DMS 273 (cell line): ENCODE data around the gene CD82.
"Not testable (repeated sequence)": the region's sequence is repeated elsewhere in the genome, so short reads cannot be mapped to it uniquely, and the experiment has no call there.

Experiments
- DNase-seq: peaks from one replicate; lab custom pipeline; 2025; ENCODE audit not compliant: unreplicated experiment; lab: John Stamatoyannopoulos, UW

Gene CD82

DNA sequence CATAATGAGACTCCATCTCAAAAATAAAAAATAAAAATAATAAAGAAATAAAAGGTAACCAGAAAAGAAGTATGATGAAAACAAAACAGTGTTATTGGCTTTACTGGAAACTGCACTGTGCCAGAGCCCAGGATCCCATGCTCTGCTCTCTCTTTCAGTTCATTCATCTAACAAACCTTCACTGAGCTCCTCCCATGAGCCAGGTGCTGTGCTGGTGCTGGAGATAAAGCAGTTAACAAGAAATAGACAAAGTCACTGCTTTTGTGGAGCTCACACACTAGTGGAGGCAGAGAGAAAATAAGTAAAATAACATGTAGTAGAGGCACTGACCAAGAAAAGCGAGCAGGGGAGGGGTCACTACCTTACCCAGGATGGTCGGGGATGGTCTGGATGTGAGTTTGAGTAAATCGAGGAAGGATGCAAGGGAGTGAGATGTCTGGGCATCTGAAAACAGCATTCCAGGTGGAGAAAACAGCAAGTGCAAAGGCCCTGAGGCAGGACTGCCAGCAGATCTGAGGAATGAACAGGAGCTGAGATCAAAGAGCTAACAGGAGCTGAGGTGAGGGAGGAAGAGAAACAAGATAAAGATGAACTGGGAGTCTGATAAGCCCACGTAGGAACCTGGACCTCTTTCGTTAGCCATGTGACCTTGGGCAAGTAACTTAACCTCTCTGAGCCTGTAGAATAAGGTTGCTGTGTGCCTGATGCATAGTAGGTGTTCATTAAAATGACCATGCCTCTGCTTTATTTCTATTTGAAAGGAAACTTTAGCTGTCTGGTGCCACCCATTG lies 31.3 kb upstream of the CD82 start:
- DNase-seq: no peak

DNA sequence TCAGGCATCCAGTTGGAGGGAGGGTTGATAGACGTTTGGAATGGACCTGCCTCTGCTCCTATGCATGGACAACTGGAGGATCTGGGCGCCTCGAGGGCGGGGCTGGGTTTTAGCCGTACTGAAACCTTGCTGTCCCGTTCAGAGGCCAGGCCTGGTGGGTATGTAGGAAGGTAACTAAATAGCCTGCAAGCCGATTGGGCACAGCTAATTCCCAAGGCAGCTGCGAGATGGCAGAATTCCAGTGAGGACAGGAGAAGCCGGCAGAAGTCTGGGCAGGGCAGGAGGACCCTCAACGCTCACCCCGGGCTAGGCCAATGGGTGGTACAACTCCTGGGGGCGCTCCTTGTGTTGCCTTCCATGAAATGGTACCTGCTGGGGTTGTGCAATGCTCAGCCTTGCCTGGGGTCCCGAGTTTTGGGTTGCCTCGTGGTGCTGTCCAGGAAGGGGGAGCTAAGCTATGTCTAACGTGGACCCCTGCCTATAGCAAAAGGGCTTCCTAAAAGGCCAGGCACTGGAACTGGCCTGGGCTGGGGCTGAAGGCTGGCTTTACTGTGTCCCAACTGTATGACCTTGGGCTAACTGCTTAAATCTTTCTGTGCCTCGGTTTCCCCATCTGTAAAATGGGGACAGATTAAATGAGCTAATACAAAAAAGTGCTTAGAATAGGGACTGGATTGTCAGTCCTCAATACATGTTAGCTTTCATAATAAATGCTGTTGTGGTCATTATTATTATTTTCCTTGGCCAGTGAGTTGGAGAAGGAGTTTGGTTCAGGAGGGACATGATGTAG lies 30.1 kb upstream of the CD82 start:
- DNase-seq: no peak

DNA sequence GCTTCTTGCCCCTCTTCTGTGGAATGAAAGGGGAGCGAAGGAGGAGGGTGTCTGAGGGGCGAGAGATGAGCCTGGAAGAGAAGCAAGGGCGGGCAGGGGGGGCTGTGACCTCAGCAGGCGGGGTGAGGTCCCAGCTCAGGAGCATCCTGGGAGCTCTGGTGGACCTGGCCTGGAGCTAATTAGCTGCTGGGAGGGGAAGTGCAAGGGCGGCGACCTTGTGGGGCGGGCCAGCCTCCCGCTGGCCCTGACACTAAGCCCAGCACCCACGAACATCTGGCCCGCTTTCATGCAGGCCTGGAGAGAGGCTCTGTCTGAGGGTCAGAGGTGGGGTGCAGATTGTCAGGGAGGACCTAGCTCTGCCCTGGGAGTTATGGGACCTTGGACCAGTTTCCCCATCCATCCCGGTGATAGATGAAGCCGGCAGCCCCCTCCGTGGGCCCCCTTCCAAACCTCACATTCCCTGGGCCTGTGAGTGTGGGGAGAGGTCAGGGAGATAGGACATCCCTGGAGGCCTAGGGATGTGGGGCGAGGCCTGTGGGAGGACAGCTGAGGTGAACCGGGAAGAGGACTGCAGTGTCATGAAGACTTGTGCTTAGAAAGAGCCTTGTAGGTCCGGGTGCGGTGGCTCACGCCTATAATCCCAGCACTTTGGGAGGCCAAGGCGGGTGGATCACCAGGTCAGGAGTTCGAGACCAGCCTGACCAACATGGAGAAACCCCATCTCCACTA lies 28.5 kb upstream of the CD82 start:
- no peak for DNase-seq

DNA sequence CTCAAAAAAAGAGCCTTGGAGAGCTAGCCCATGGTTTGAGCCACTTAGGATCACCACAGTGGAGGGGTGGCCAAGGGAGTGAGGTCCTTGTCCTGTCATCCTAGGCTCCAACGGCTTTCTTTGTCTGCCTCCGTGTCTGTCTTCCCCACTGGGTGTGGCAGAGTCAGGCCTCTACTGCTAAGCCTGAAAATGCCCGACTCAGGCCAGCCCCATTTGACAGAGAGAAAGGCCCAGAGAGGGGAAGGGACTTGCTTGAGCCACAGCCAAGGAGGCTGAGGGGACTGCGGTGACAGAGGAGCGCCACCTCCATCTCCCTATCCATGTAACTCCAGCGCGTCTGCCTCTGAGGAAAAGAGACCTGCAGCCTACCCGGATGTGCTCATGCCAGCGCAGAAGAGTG lies 27.8 kb upstream of the CD82 start:
- no peak for DNase-seq

DNA sequence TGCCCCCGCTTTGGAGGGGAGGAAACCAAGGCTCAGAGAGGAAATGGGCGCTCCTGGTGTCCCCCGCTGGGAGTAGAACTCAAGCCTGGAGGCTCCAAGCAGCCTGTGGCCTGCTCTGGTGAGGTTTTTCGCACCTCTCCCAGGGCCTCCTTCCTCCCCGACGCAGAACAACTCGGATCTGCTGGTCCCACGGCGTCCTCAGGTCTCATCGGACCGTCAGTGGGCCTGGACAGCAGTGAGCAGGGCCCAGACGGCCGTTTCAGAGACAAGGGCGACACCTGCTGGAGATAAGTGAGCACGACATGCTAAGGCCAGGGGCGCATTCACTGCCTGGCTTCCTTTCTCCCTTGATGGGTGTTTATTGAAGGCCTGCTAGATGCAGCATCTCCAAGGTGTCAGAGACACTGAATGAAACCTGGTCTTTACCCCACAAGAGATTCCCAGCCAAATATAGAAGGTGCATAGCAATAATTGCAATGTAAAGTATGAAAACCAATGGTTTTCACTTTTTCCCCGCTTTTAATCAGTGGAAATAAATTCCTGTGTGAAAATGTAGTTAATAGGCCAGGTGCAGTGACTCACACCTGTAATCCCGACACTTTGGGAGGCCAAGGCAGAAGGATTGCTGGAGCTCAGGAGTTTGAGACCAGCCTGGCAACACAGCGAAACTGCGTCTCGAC lies 26.9 kb upstream of the CD82 start:
- DNase-seq: peak; percentile 76

DNA sequence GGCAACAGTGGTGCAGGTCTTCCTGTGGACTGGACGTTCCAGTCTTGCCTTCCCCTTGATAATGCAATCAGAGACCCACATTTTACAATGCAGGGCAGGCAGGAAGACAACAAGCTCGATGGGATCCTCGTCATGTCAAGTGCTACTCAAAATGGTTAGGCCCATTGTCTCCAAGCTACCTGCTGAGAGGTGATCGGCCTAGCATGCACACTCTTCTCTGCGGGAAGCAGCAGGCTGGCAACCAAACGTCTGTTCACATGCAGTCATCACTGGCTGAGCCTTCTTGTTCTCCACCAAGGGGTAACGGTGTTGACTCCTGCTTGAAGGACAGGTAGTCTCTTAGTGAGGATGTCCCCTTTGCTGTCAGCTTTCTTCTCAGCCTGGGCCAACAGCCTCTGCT lies 25.5 kb upstream of the CD82 start:
- DNase-seq: no peak

DNA sequence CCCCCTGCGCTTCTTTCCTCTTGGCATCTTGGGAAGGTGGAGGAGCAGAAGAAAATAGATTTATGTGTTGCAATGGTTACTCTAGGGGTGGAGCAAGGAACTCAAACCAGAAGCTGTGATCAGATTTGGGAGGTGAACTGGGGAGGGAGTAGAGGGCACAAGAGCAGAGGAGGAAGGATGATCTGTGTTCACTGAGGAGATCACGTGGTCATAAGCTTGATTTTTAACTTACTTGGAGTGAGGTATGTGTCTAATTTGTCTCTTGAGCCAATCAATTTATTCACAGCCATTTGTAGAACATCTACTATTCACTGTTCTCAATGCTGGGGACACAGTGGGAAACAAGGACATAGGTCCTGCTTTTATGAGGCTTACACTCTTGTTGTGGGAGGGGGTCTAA lies 24.8 kb upstream of the CD82 start:
- no peak for DNase-seq

DNA sequence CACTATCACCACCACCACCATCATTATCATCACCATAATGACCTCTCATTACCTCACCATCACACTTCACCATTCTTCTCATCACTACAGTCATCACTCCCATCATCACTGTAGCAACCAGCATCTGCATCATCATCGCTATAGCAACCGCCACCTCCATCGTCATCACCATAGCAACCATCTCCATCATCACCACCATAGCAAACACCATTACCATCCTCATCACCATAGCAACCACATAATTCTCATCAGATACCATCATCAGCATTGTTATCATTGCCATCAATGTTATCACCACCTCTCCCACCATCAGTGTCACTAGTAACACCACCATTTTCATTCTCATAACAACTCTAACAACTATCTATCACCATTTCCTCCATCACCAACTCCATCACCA lies 23.1 kb upstream of the CD82 start:
- DNase-seq: peak; percentile 14

DNA sequence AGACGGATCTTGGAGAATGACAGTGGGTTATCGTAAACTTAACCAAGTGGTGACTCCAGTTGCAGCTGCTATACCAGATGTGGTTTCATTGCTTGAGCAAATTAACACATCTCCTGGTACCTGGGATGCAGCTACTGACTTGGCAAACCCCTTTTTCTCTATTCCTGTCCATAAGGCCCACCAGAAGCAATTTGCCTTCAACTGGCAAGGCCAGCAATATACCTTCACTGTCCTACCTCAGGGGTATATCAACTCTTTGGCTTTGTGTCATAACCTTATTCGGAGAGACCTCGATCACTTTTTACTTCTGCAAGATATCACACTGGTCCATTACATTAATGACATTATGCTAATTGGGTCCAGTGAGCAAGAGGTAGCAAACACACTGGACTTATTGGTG lies 18.5 kb upstream of the CD82 start:
- not testable (repeated sequence) for DNase-seq

DNA sequence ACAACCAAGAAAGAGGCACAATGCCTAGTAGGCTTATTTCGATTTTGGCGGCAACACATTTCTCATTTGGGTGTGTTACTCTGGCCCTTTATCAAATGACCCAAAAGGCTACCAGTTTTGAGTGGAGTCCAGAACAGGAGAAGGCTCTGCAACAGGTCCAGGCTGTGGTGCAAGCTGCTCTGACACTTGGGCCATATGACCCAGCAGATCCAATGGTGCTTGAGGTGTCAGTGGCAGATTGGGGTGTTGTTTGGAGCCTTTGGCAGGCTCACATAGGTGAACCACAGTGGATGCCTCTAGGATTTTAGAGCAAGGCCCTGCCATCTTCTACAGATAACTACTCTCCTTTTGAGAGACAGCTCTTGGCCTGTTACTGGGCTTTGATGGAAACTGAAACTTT lies 17.9 kb upstream of the CD82 start:
- DNase-seq: not testable (repeated sequence)

DNA sequence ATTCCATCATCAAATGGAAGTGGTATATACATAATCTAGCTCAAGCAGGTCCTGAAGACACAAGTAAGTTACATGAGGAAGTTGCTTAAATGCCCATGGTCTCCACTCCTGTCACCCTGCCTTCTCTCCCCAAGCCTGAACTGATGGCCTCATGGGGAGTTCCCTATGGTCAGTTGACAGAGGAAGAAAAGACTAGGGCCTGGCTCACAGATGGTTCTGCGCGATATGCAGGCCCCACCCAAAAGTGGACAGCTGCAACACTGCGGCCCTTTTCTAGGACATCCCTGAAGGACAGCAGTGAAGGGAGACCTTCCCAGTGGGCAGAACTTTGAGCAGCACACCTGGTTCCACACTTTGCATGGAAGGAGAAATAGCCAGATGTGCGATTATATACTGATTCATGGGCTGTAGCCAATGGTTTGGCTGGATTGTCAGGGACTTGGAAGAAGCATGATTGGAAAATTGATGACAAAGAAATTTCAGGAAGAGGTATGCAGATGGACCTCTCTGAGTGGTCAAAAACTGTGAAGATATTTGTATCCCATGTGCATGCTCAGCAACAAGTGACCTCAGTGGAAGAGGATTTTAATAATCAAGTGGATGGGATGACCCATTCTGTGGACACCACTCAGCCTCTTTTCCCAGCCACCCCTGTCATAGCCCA lies 17.3 kb upstream of the CD82 start:
- DNase-seq: no peak

DNA sequence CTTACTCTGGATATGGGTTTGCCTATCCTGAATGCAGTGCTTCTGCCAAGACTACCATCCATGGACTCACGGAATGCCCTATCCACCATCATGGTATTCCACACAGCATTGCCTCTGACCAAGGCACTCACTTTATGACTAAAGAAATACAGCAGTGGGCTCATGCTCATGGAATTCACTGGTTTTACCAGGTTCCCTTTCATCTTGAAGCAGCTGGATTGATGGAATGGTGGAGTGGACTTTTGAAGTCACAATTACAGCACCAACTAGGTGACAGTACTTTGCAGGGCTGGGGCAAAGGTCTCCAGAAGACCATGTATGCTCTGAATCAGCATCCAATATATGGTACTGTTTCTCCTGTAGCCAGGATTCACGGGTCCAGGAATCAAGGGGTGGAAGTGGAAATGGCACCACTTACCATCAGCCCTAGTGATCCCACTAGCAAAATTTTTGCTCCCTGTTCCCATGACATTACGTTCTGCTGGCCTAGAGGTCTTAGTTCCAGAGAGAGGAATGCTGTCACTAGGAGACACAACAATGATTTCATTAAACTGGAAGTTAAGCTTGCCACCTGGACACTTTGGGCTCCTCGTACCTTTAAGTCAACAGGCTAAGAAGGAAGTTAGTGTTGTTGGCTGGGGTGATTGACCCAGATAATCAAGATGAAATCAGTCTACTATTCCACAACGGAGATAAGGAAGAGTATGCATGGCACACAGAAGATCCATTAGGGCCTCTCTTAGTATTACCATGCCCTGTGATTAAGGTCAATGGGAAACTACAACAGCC lies 16.3 kb upstream of the CD82 start:
- not testable (repeated sequence) for DNase-seq

DNA sequence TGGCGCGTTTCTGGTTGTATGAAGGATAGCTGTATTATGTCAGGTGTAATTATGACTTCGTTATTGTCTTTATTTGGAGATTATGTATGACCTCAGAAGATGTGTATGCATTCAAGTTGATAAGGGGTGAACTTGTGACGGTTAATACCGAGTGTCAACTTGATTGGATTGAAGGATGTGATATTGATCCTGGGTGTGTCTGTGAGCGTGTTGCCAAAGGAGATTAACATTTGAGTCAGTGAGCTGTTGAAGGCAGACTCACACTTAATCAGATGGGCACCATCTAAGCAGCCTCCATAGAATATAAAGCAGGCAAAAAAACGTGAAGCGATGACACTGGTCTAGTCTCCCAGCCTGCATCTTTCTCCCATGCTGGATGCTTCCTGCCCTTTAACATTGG lies 15.3 kb upstream of the CD82 start:
- DNase-seq: no peak

DNA sequence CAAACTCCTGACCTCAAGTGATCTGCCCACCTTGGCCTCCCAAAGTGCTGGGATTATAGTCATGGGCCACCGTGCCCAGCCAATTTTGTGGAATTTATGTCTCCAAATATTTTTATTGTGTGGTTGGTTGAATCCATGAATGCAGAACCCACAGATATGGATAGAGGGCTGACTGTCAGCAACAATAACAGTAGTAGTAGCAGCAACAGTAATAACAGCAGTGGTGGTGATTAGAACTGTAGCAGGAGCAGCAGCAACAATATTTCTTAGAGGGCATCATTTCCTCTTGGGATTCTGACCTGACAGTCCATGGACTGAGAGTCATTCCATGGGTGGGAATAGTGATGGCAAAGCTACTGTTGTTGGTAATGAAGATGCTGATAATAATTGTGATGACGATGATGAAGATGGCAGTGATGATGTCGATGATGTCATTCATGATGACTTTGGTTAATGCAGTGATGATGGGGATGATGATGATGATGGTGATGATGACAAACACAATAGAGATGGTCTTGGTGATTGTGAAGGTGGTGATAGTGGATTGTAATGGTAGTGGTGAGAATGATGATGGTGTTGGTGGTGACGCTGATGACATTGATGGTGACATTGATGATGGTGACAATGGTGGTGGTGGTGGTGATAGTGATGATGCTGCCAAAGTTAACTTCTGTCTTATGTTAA lies 13.9 kb upstream of the CD82 start:
- DNase-seq: no peak

DNA sequence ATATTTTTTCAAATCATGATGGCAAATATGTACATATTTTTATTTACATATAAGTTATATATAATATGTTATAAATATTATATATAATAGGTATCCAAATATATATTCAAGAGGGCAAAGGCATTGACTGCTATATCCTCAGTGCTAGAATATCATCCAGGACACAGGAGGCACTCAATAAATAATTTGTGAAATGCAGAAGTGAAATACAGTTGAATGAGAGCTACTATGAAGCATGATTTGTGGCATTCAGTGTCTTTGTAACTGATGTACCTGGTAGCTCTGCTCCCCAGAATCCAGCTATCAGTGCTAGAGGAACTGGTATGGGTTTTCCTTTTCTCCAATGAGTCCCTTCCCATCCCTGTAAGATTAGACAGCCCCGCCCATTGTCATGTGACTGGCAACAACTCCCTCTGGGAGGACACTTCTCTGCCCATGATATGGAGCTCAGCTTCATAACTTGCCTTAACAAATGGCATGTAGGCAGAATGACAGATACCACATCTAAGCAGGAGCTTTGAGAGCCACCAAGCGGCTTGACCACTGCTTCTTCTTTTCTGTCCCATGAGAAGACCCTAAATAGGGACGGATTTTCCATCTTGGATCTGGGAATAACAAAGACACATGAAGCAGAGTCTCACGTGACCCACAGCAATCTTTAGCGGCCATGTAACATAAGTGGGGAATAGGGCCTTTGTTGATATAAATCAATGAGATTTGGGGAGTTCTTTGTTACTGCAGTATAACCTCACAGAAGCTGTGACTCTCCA lies 10.2 kb upstream of the CD82 start:
- DNase-seq: no peak

DNA sequence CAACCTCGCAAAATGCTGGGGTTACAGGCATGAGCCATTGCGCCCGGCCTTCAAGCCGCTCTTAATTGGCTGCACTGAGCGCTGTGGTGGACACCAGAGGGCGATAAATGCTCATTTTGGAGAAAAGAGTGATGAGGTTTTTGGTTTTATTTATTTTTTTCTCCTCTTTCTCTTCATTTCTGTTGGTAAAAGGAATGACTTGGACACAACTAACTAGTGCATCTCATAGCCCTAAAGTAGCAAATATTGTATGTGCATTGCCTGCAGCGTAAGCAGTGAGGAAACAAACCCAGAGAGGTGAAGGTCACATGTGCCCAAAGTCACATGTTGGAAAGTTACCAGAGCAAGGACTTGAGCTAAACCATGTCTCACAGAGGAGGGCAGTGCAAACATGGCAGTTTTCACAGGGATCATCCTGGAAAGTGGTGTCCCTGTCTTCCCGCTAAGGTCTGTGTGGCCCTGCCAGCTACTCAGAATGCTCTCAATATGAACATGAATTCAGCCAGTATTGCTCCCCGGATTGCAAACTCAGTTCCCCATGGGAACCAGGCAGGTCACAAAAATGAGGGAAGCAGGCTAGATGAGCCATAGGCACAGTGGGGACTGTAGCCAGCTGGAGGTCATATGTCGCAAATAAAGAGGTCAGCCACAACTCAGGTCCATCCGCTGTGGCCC lies 8.6 kb upstream of the CD82 start:
- DNase-seq: peak; percentile 74

DNA sequence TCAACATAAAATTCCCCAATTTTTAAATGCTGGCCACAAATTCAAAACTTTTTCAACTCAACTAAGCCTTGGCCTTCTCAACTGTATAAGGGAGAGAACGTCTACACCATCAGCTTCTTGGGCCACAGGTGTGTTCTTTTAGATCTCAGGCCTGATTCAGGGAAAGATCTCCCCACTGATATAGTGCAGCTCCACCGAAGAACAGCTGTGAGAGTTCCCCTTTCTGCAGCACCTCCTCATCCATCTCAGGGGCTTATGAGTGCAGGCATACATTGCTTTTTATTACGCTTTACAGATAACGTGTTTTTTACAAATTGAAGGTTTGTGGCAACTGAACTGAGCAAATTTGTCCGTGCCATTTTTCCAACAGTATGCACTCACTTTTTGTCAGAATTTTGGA lies 8.0 kb upstream of the CD82 start:
- DNase-seq: no peak
